Measurements from ENCODE around the gene KRTAP5-3.

GRCh38 chr11:1571760-1572196 is 36.5 kb downstream of the KRTAP5-3 start:
- TF ChIP-seq CTCF (IDR thresholded peaks at IDR 0.05) (no peak), POLR2A (IDR thresholded peaks at IDR 0.05) (no peak)
